ENCODE measurements around the gene GNG7. TPM values are rescaled to one million over a fixed set of nuclear protein-coding genes. Genes with fewer than 3 reads are reported as not detected.

The GNG7 gene
- total RNA-seq, 1 donor from 2014 or later = 11.3 TPM

DNA sequence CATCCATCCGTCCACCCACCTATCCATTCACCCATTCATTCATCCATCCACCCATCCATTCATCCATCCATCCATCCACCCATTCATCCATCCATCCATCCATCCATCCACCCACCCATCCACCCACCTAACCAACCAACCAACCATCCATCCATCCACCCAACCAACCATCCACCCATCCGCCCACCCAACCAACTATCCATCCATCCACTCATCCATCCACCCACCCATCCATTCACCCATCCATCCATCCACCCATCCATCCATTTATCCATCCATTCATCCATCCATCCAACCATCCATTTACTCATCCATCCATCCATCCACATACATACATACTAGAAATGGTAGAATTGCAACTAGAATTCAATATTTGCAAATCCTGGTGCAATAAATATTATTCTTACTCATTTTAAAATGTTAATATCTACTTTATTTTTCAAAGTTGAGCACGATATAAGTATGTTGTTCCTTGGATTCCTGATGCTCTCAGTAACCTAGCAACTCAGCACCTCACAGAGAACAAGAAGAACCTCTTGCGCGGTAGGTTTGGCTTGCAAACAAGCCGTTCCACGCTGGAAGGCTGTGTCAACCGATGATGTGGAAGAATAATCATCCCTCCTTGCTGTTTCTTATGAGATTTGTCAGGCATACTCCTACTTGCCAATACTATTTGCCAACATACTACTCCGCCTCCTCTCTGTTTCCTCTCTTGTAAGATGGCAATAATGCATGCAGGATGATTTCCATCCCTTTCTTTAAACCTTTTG lies 111.7 kb downstream of the GNG7 start:
- H3K36me3 Mint-ChIP-seq (ENCODE audit: insufficient read depth) = no peaks in the 10 kb centered on the region
- H3K4me1 Mint-ChIP-seq (ENCODE audit: low read depth) = peaks cover 29% of the 10 kb centered on the region
- peaks cover 11% of the 10 kb centered on the region for H3K27me3 Mint-ChIP-seq
- H3K4me3 Mint-ChIP-seq (ENCODE audit: low read depth) = no peak overlapping the region
- H3K27ac Mint-ChIP-seq = no peak overlapping the region
- TF ChIP-seq CTCF (IDR thresholded peaks at IDR 0.05; ENCODE audit: unreplicated experiment) = no peak
- peaks cover 10% of the 10 kb centered on the region for H3K9me3 Mint-ChIP-seq (ENCODE audit: low read depth)
- DNase-seq (ENCODE audit: low spot score, unreplicated experiment) = no peak

GRCh38 chr19:2589441-2589840 lies 113.1 kb downstream of the GNG7 start:
- peaks cover 29% of the 10 kb centered on the region for H3K4me1 Mint-ChIP-seq (ENCODE audit: low read depth)
- no peaks in the 10 kb centered on the region for H3K36me3 Mint-ChIP-seq (ENCODE audit: insufficient read depth)
- H3K4me3 Mint-ChIP-seq (ENCODE audit: low read depth) = peak overlapping the region; percentile 37
- peak overlapping the region; percentile 89 for H3K27ac Mint-ChIP-seq
- peaks cover 14% of the 10 kb centered on the region for H3K27me3 Mint-ChIP-seq
- DNase-seq (ENCODE audit: low spot score, unreplicated experiment) = no peak
- no peak for TF ChIP-seq CTCF (IDR thresholded peaks at IDR 0.05; ENCODE audit: unreplicated experiment)
- H3K9me3 Mint-ChIP-seq (ENCODE audit: low read depth) = peaks cover 10% of the 10 kb centered on the region

DNA sequence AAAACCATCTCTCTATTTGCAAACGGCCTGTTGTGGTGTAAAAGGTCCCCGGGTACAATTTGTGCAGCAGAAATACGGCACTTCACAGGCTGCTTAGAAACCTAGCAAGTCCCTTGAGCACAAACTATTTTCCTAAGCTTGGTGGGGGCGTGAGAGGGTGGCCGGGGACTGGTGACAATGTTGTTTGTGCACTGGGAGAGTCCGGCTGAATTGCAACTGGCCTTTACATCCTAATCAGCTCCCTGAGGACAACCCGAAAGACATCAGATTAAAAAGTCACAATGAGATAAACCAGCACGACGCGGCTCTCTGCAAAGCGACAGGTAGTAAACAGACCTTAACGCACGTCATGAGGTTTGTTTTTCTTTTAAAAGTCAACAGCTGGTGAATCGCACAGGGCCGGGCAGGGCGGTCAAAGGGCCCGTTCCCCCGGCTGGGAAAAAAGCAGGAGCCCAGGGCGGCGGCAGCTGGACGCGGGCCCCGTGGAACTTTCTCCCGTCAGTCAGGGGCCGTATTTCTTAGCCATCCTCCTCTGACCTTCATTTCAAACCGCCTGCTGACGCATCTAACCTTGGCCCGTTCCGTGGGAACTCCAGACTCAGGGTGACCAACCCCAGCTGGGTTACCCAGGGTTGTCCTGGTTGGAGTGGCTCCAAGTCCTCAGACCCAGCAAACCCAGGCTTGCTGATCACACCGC lies 114.3 kb downstream of the GNG7 start:
- Mint-ChIP-seq H3K27me3 (peaks cover 17% of the 10 kb centered on the region), H3K4me1 (ENCODE audit: low read depth) (peaks cover 29% of the 10 kb centered on the region), H3K36me3 (ENCODE audit: insufficient read depth) (no peaks in the 10 kb centered on the region), H3K27ac (peak overlapping the region; percentile 95), H3K4me3 (ENCODE audit: low read depth) (peak overlapping the region; percentile 49), H3K9me3 (ENCODE audit: low read depth) (peaks cover 10% of the 10 kb centered on the region)
- TF ChIP-seq CTCF (IDR thresholded peaks at IDR 0.05; ENCODE audit: unreplicated experiment) = no peak
- no peak for DNase-seq (ENCODE audit: low spot score, unreplicated experiment)

GRCh38 chr19:2587001-2587719 lies 115.3 kb downstream of the GNG7 start:
- peaks cover 10% of the 10 kb centered on the region for H3K9me3 Mint-ChIP-seq (ENCODE audit: low read depth)
- peak overlapping the region; percentile 95 for H3K27ac Mint-ChIP-seq
- peaks cover 26% of the 10 kb centered on the region for H3K4me1 Mint-ChIP-seq (ENCODE audit: low read depth)
- TF ChIP-seq CTCF (IDR thresholded peaks at IDR 0.05; ENCODE audit: unreplicated experiment) = no peak
- H3K36me3 Mint-ChIP-seq (ENCODE audit: insufficient read depth) = peaks cover 1% of the 10 kb centered on the region
- no peak overlapping the region for H3K4me3 Mint-ChIP-seq (ENCODE audit: low read depth)
- peaks cover 17% of the 10 kb centered on the region for H3K27me3 Mint-ChIP-seq
- no peak for DNase-seq (ENCODE audit: low spot score, unreplicated experiment)

GRCh38 chr19:2586196-2586595 lies 116.3 kb downstream of the GNG7 start:
- peaks cover 18% of the 10 kb centered on the region for H3K4me1 Mint-ChIP-seq (ENCODE audit: low read depth)
- peaks cover 5% of the 10 kb centered on the region for H3K36me3 Mint-ChIP-seq (ENCODE audit: insufficient read depth)
- H3K4me3 Mint-ChIP-seq (ENCODE audit: low read depth) = no peak overlapping the region
- H3K9me3 Mint-ChIP-seq (ENCODE audit: low read depth) = peaks cover 8% of the 10 kb centered on the region
- TF ChIP-seq CTCF (IDR thresholded peaks at IDR 0.05; ENCODE audit: unreplicated experiment) = no peak
- no peak for DNase-seq (ENCODE audit: low spot score, unreplicated experiment)
- no peak overlapping the region for H3K27ac Mint-ChIP-seq
- H3K27me3 Mint-ChIP-seq = peaks cover 17% of the 10 kb centered on the region
